SJCRH30 (cell line): ENCODE measurements around the gene SLC28A3. TPM values are rescaled to one million over a fixed set of nuclear protein-coding genes. Genes with fewer than 3 reads are reported as not detected.
A peak's percentile ranks its signal among the peaks of the same experiment; 100 is the strongest.

ENCODE experiments used
- DNase-seq, 2 experiments: peaks; one replicate each; pipeline ENCODE4 v3.0.0-alpha.2; 2015 to 2020
- H3K27ac ChIP-seq: fragments of 250-450 bp; sonication (Bioruptor Pico); 2 replicates; pipeline ENCODE4 v1.5.1; 2020; ENCODE audit warnings: mild to moderate bottlenecking, moderate library complexity
- H3K27me3 ChIP-seq: fragments of 250-450 bp; sonication (Bioruptor Pico); 2 replicates; pipeline ENCODE4 v1.5.1; 2020; ENCODE audit warnings: mild to moderate bottlenecking, moderate library complexity
- H3K36me3 ChIP-seq: fragments of 250-450 bp; sonication (Bioruptor Pico); 2 replicates; pipeline ENCODE4 v1.5.1; 2020; ENCODE audit warnings: mild to moderate bottlenecking, moderate library complexity
- H3K4me1 ChIP-seq: fragments of 250-450 bp; sonication (Bioruptor Pico); 2 replicates; pipeline ENCODE4 v1.5.1; 2020; ENCODE audit warnings: mild to moderate bottlenecking, moderate library complexity
- H3K4me3 ChIP-seq: fragments of 250-450 bp; sonication (Bioruptor Pico); 2 replicates; pipeline ENCODE4 v1.5.1; 2020; ENCODE audit warnings: mild to moderate bottlenecking, moderate library complexity
- H3K9me3 ChIP-seq: fragments of 250-450 bp; sonication (Bioruptor Pico); replicated peaks from 2 replicates; pipeline ENCODE4 v1.5.1; 2020; ENCODE audit warnings: mild to moderate bottlenecking, moderate library complexity
- total RNA-seq: library from RNA; depleted of rRNA; stranded (reverse); fragments of >200 nt; shearing (Covaris generic); gene quantifications from 2 replicates; pipeline ENCODE4 v1.2.3, GENCODE V29; 2014

Gene SLC28A3
- total RNA-seq, 1 experiment from 2014 or later = 0.02 TPM

GRCh38 chr9:84325347-84325973 is 15.1 kb downstream of the SLC28A3 start:
- no peak overlapping the region for H3K4me3 ChIP-seq
- DNase-seq = no peak
- no peaks in the 10 kb centered on the region for H3K27me3 ChIP-seq
- H3K36me3 ChIP-seq = no peaks in the 10 kb centered on the region
- H3K27ac ChIP-seq = no peak overlapping the region
- H3K4me1 ChIP-seq = no peaks in the 10 kb centered on the region
- no peaks in the 10 kb centered on the region for H3K9me3 ChIP-seq

DNA sequence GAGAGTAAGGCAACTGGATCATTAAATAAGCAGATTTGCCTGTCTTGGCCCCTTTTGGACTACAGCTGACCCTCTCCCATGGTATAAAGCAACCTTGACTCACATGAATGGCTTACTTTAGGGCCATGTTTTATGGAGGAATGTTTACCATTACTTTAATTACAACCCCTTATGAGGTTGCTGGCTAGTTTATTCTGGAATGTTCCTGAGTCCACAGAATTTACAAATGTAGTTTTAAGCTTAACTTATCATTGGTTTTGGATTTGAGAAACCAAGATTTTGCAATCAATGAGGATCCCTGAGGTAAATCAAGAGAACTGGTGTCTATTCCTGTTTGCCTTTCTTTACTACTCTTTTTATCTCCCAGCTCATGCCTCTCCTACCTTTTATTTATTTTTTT is 15.7 kb downstream of the SLC28A3 start:
- Histone ChIP-seq H3K4me3 (no peak overlapping the region), H3K9me3 (no peaks in the 10 kb centered on the region), H3K27ac (no peak overlapping the region), H3K36me3 (no peaks in the 10 kb centered on the region), H3K4me1 (no peaks in the 10 kb centered on the region), H3K27me3 (no peaks in the 10 kb centered on the region)
- DNase-seq = no peak

DNA sequence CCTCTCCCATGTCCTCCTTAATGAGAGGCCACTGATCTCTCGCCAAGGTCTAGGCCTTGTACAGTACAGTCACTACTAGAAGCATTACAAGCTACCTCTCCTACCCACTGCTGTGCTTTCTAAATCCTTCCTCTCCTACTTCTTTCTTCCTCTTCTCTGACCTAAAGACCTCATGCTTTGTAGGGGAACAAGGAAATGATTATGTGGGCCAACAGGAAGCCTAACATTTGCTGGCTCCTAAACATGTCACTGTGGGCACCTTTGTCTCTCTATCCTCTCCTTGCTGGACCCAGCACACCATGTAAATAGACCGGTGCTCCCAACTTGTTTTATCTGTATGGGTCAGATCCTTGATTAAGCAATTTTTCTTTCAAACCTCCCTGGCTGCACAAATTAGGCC is 16.7 kb downstream of the SLC28A3 start:
- no peak for DNase-seq
- H3K27me3 ChIP-seq = no peaks in the 10 kb centered on the region
- H3K4me3 ChIP-seq = no peak overlapping the region
- H3K4me1 ChIP-seq = no peaks in the 10 kb centered on the region
- no peak overlapping the region for H3K27ac ChIP-seq
- H3K36me3 ChIP-seq = no peaks in the 10 kb centered on the region
- no peaks in the 10 kb centered on the region for H3K9me3 ChIP-seq

- no peak for DNase-seq
- no peaks in the 10 kb centered on the region for H3K27me3 ChIP-seq
- H3K27ac ChIP-seq = no peak overlapping the region
- no peaks in the 10 kb centered on the region for H3K36me3 ChIP-seq
- no peaks in the 10 kb centered on the region for H3K9me3 ChIP-seq
- no peak overlapping the region for H3K4me3 ChIP-seq
- no peaks in the 10 kb centered on the region for H3K4me1 ChIP-seq
These were observed 17.7 kb downstream of the SLC28A3 start for GRCh38 chr9:84322828-84323227.

GRCh38 chr9:84320231-84320630 is 20.3 kb downstream of the SLC28A3 start:
- Histone ChIP-seq H3K27me3 (no peaks in the 10 kb centered on the region), H3K27ac (no peak overlapping the region)
- DNase-seq = no peak

DNA sequence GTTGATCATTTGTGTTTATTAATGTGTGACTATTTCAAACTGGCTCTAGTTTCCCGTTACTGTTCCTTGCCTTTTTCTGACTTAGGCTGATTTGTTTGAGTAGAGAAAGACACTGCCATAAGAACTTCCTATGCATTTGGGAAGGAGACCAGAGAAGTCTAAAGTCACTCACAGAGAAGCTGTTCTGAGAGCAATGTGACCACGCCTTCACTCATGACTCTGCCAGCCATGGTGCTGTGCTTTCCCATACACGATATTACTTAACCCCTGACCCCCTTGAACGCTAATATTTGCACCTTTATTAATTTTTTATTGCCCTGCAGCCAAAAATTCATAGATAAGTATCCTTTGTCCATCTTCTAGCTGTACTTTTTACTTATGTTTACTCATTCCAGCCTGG is 20.9 kb downstream of the SLC28A3 start:
- H3K27ac ChIP-seq = no peak overlapping the region
- no peaks in the 10 kb centered on the region for H3K27me3 ChIP-seq
- H3K4me3 ChIP-seq = no peak overlapping the region
- no peaks in the 10 kb centered on the region for H3K4me1 ChIP-seq
- H3K9me3 ChIP-seq = no peaks in the 10 kb centered on the region
- no peak for DNase-seq
- no peaks in the 10 kb centered on the region for H3K36me3 ChIP-seq

More at GRCh38 chr9:84320231-84320630, 20.3 kb downstream of the SLC28A3 start:
- no peaks in the 10 kb centered on the region for H3K36me3 ChIP-seq
- no peaks in the 10 kb centered on the region for H3K4me1 ChIP-seq
- no peak overlapping the region for H3K4me3 ChIP-seq
- no peaks in the 10 kb centered on the region for H3K9me3 ChIP-seq

DNA sequence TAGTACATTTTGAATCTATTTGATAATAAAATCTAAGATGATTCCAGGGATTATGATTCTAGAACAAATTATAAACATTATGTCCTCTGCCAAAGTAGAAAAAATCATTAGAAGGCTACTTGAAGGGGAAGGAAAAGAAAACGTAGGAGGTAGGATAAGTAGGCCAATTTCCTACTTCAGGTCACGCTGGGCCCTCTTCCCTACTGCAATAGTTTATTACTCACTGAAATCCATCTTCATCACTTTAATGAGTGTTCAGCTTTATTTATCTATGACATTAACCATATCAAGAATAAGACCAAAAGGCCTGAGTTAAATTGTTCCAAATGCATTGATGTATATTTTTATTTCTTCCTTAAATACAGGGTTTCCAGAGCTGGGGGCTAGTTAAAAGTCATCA is 21.6 kb downstream of the SLC28A3 start:
- H3K9me3 ChIP-seq = no peaks in the 10 kb centered on the region
- no peak for DNase-seq
- no peak overlapping the region for H3K27ac ChIP-seq
- no peaks in the 10 kb centered on the region for H3K27me3 ChIP-seq
- H3K36me3 ChIP-seq = no peaks in the 10 kb centered on the region
- H3K4me1 ChIP-seq = no peaks in the 10 kb centered on the region
- H3K4me3 ChIP-seq = no peak overlapping the region

DNA sequence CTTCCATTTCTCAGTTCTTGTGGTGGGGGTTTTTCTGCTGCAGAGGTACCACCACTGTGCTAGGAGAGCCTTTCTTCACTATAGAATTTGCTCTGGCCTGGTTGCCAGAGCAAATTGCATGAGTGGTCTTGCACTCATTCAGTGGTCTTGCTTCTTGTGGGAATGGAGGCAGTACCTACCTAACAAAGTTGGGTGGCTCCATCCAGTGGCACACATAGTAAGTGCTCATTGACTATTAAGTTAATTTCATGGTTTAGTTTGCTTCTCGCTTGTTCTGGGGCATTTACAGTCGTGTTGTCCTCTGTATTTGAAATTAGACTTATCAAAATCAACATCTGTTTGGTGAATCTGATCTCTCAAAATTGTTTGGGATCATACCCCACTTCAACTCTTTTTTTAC is 23.0 kb downstream of the SLC28A3 start:
- Histone ChIP-seq H3K36me3 (no peaks in the 10 kb centered on the region), H3K27ac (no peak overlapping the region), H3K4me3 (no peak overlapping the region), H3K27me3 (no peaks in the 10 kb centered on the region), H3K4me1 (no peaks in the 10 kb centered on the region), H3K9me3 (no peaks in the 10 kb centered on the region)
- peak; percentile 13 to 45 for DNase-seq

GRCh38 chr9:84315278-84315877 is 25.2 kb downstream of the SLC28A3 start:
- Histone ChIP-seq H3K4me1 (no peaks in the 10 kb centered on the region), H3K27ac (no peak overlapping the region), H3K36me3 (no peaks in the 10 kb centered on the region), H3K27me3 (no peaks in the 10 kb centered on the region; the same call in 1 of the 2 replicates), H3K4me3 (no peak overlapping the region), H3K9me3 (no peaks in the 10 kb centered on the region)
- peak; percentile 55 to 83 for DNase-seq

DNA sequence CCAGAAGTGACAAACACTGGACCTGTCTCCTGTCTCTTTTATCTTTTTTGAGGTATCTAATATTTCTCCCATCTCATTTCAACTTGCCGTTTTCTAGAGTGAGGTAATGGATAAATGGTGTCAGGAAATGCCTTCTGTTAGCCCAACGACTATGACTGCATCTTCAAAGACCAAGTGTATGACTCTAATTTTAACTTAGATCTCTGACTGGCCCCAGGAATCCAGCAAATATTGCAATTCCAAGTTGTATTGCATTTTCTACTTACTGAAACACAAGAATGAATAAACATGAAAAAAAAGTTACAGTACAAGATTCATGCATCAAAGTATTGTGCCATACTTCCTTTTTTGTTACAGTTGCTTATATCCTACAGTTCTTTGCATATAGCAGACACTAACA is 26.3 kb downstream of the SLC28A3 start:
- no peak overlapping the region for H3K4me3 ChIP-seq
- no peak for DNase-seq
- H3K27me3 ChIP-seq = no peaks in the 10 kb centered on the region; the same call in 1 of the 2 replicates
- no peaks in the 10 kb centered on the region for H3K4me1 ChIP-seq
- no peaks in the 10 kb centered on the region for H3K36me3 ChIP-seq
- H3K9me3 ChIP-seq = no peaks in the 10 kb centered on the region
- H3K27ac ChIP-seq = no peak overlapping the region

DNA sequence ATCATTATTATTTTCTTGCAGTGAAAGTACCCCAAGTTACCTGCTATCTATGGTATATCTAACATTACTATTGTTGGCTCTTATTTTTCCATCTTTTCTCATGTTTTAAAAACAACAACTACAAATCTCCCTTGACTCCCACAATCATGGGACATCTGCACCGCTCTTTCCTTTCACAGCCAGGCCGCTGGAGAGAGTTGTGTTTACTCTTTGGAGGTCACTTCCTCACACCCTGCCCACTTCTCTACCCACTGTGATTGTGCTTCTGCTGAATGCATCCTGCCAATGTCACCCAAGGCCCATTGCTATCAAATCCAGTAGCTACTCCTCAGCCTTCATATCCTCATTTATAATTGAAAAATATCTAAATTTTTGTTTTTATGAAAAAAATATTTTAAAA is 29.7 kb downstream of the SLC28A3 start:
- Histone ChIP-seq H3K27ac (no peak overlapping the region), H3K36me3 (no peaks in the 10 kb centered on the region), H3K9me3 (no peaks in the 10 kb centered on the region), H3K27me3 (no peaks in the 10 kb centered on the region; the same call in 1 of the 2 replicates), H3K4me1 (no peaks in the 10 kb centered on the region), H3K4me3 (no peak overlapping the region)
- no peak for DNase-seq

DNA sequence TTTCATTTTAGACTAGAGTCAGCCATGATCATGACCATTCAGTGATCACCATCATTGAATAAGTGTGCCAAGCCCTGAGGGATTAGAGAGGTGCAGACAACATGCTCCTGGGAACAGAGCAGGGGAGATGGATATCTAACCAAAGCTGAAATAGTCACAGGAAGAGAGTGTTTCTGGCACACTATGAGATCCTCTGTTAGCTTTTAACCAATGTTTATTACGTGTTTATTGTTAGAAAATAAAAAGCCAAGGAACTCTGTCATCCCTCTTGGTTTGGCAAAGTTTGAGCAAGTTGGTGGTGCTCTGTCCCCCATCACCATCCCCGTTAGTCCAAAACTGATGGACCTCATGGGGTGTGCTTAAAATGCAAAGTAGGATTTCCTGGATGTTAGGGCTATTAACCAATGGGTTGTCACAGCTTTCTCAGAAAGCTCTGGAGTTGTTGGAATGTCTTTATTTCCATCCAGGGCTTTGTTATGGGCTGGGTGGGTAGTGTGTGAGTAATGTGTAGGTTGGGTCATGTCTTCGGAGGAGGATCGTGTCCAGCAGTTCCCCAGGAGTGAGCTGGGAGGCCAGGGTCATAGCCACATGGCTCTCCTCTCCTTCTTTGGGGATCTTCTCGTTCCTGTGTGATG is 34.9 kb downstream of the SLC28A3 start:
- no peaks in the 10 kb centered on the region for H3K36me3 ChIP-seq
- no peaks in the 10 kb centered on the region for H3K4me1 ChIP-seq
- DNase-seq = no peak

GRCh38 chr9:84304166-84304565 is 36.4 kb downstream of the SLC28A3 start:
- no peak for DNase-seq
- H3K9me3 ChIP-seq = no peaks in the 10 kb centered on the region
- no peaks in the 10 kb centered on the region for H3K4me1 ChIP-seq
- H3K27me3 ChIP-seq = peaks cover 9% of the 10 kb centered on the region; the same call in 1 of the 2 replicates
- no peak overlapping the region for H3K4me3 ChIP-seq
- H3K27ac ChIP-seq = no peak overlapping the region
- H3K36me3 ChIP-seq = no peaks in the 10 kb centered on the region

More for the DNA sequence above, 34.9 kb downstream of the SLC28A3 start:
- H3K9me3 ChIP-seq = no peaks in the 10 kb centered on the region
- no peak overlapping the region for H3K27ac ChIP-seq
- no peak overlapping the region for H3K4me3 ChIP-seq
- H3K27me3 ChIP-seq = peaks cover under 1% of the 10 kb centered on the region; the same call in 1 of the 2 replicates

DNA sequence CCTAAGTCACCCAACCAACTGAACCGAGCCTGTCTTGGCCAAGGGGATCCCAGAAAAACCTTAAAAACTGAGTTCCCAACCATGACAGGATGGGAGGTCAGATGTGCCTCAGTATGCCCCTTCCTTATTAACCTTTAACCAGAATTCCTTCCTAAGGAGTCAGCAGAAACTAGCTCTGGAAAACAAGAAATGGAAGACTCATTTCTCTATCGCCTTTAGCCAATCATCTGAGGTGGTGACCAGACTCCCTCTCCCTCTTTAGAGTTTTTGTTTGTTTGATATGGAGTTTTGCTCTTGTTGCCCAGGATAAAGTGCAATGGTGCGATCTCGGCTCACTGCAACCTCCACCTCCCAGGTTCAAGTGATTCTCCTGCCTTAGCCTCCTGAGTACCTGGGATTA is 37.5 kb downstream of the SLC28A3 start:
- H3K4me3 ChIP-seq = no peak overlapping the region
- no peaks in the 10 kb centered on the region for H3K9me3 ChIP-seq
- DNase-seq = no peak

GRCh38 chr9:84301851-84302250 is 38.7 kb downstream of the SLC28A3 start:
- Histone ChIP-seq H3K27ac (no peak overlapping the region), H3K4me3 (no peak overlapping the region), H3K27me3 (peaks cover 20% of the 10 kb centered on the region; the same call in 1 of the 2 replicates), H3K9me3 (no peaks in the 10 kb centered on the region), H3K4me1 (no peaks in the 10 kb centered on the region), H3K36me3 (no peaks in the 10 kb centered on the region)
- no peak for DNase-seq

More for the DNA sequence above, 37.5 kb downstream of the SLC28A3 start:
- no peaks in the 10 kb centered on the region for H3K36me3 ChIP-seq
- H3K27me3 ChIP-seq = peaks cover 12% of the 10 kb centered on the region; the same call in 1 of the 2 replicates
- no peaks in the 10 kb centered on the region for H3K4me1 ChIP-seq
- H3K27ac ChIP-seq = no peak overlapping the region
